GM19395 (cell line): ENCODE data around the gene GHR.
"Not testable (repeated sequence)": the region's sequence is repeated elsewhere in the genome, so short reads cannot be mapped to it uniquely, and the experiment has no call there.

Source experiments
- ATAC-seq: cut with Tn5 transposase; IDR thresholded peaks from one replicate; pipeline ENCODE4 v1.9.1; 2021; ENCODE audit warnings: mild to moderate bottlenecking, moderate library complexity; ENCODE audit not compliant: unreplicated experiment

Gene GHR

GRCh38 chr5:42564689-42565356, 141.6 kb downstream of the GHR start:
- ATAC-seq, result no peak

GRCh38 chr5:42566652-42567295, 143.5 kb downstream of the GHR start:
- ATAC-seq, result no peak

GRCh38 chr5:42569325-42569724, 146.1 kb downstream of the GHR start:
- ATAC-seq, result no peak

GRCh38 chr5:42569953-42570548, 146.8 kb downstream of the GHR start:
- no peak for ATAC-seq

GRCh38 chr5:42570966-42571960, 148.0 kb downstream of the GHR start:
- ATAC-seq, result no peak

- ATAC-seq, result no peak
Measured at GRCh38 chr5:42572313-42572712, 149.1 kb downstream of the GHR start.

- ATAC-seq, result no peak
Measured at GRCh38 chr5:42573386-42573785, 150.1 kb downstream of the GHR start.

GRCh38 chr5:42575914-42576313, 152.7 kb downstream of the GHR start:
- ATAC-seq, result not testable (repeated sequence)

GRCh38 chr5:42578901-42579300, 155.7 kb downstream of the GHR start:
- ATAC-seq, result not testable (repeated sequence)

- no peak for ATAC-seq
Measured at GRCh38 chr5:42579320-42579719, 156.1 kb downstream of the GHR start.

- ATAC-seq, result no peak
Measured at GRCh38 chr5:42581845-42582244, 158.6 kb downstream of the GHR start.

- no peak for ATAC-seq
Measured at GRCh38 chr5:42582723-42583122, 159.5 kb downstream of the GHR start.

GRCh38 chr5:42583322-42583721, 160.1 kb downstream of the GHR start:
- ATAC-seq, result peak; percentile 73

- ATAC-seq, result no peak
Measured at GRCh38 chr5:42586625-42587024, 163.4 kb downstream of the GHR start.

- ATAC-seq, result no peak
Measured at GRCh38 chr5:42587096-42587723, 164.0 kb downstream of the GHR start.

GRCh38 chr5:42590566-42590965, 167.3 kb downstream of the GHR start:
- no peak for ATAC-seq

- no peak for ATAC-seq
Measured at GRCh38 chr5:42591015-42591414, 167.8 kb downstream of the GHR start.

GRCh38 chr5:42592401-42593140, 169.3 kb downstream of the GHR start:
- no peak for ATAC-seq

GRCh38 chr5:42593591-42593990, 170.4 kb downstream of the GHR start:
- ATAC-seq, result no peak

- ATAC-seq, result no peak
Measured at GRCh38 chr5:42595597-42595996, 172.4 kb downstream of the GHR start.
